Naive thymus-derived CD4-positive, alpha-beta T cell (primary cell): ENCODE results near the gene EVI5. TPM values are rescaled to one million over a fixed set of nuclear protein-coding genes. Genes with fewer than 3 reads are reported as not detected.
"Not testable (repeated sequence)": the region's sequence is repeated elsewhere in the genome, so short reads cannot be mapped to it uniquely, and the experiment has no call there.

Experiments used
- ATAC-seq: fragments of 150-1000 bp; cut with Tn5 transposase; 2 replicates; pipeline ENCODE4 v1.10.0; 2021; ENCODE audit warnings: mild to moderate bottlenecking, moderate library complexity
- CTCF ChIA-PET: fragments of 350-600 bp; sonication (Branson Sonifier 250); formaldehyde crosslinking; loops from one replicate; lab custom pipeline; 2021; ENCODE audit warnings: antibody characterized with exemption; lab: Charles Lee
- POLR2A ChIA-PET: fragments of 350-600 bp; sonication (Branson Sonifier 250); formaldehyde crosslinking; loops from one replicate; lab custom pipeline; 2021; ENCODE audit warnings: antibody characterized with exemption, inconsistent platforms; lab: Charles Lee
- DNase-seq, 9 donors: peaks; one replicate each; pipeline versions ENCODE4 v3.0.0 to v3.0.0-alpha.2; 2020 to 2022; ENCODE audit warnings: mixed read lengths in 1 of 9
- H3K27ac ChIP-seq: one replicate; pipeline ENCODE4 v1.7.0; 2013; ENCODE audit warnings: mild to moderate bottlenecking, low read depth, low read length, moderate library complexity
- H3K27me3 ChIP-seq, 2 donors: one replicate each; pipeline ENCODE4 v1.7.0; 2013; ENCODE audit warnings: low read length in 2 of 2, mild to moderate bottlenecking in 2 of 2, moderate library complexity in 2 of 2; ENCODE audit not compliant: control insufficient read depth in 2 of 2, insufficient read depth in 2 of 2
- H3K36me3 ChIP-seq, 3 experiments: 1 replicate in 2 of 3; 2 replicates in 1 of 3; pipeline ENCODE4 v1.7.0; 2013; ENCODE audit warnings: low read length in 3 of 3, mild to moderate bottlenecking in 3 of 3, moderate library complexity in 1 of 3; ENCODE audit not compliant: insufficient read depth in 3 of 3, control insufficient read depth in 2 of 3
- H3K4me1 ChIP-seq, 2 donors: one replicate each; pipeline ENCODE4 v1.7.0; 2013; ENCODE audit warnings: low read length in 2 of 2, mild to moderate bottlenecking in 2 of 2, moderate library complexity in 1 of 2; ENCODE audit not compliant: control insufficient read depth in 2 of 2, insufficient read depth in 2 of 2
- H3K4me3 ChIP-seq: 2 replicates; pipeline ENCODE4 v1.7.0; 2013; ENCODE audit warnings: mild to moderate bottlenecking, low read length
- H3K9me3 ChIP-seq, 3 experiments: 1 replicate in 2 of 3; 2 replicates in 1 of 3; pipeline ENCODE4 v1.7.0; 2013; ENCODE audit warnings: low read length in 3 of 3; ENCODE audit not compliant: control insufficient read depth in 2 of 3
- H3K27ac Mint-ChIP-seq, 9 donors: one replicate each; pipeline ENCODE4 v1.8.0; 2020 to 2022; ENCODE audit warnings: mixed read lengths in 9 of 9, mild to moderate bottlenecking in 8 of 9, moderate library complexity in 5 of 9, inconsistent platforms in 2 of 9
- H3K27me3 Mint-ChIP-seq, 5 donors: one replicate each; pipeline ENCODE4 v1.8.0; 2021 to 2022; ENCODE audit warnings: mixed read lengths in 5 of 5, mild to moderate bottlenecking in 1 of 5
- H3K36me3 Mint-ChIP-seq, 5 donors: one replicate each; pipeline ENCODE4 v1.8.0; 2020 to 2022; ENCODE audit warnings: mixed read lengths in 5 of 5, mild to moderate bottlenecking in 3 of 5, inconsistent platforms in 1 of 5
- H3K4me1 Mint-ChIP-seq, 7 donors: one replicate each; pipeline ENCODE4 v1.8.0; 2020 to 2022; ENCODE audit warnings: mixed read lengths in 7 of 7, mild to moderate bottlenecking in 3 of 7, inconsistent platforms in 1 of 7
- H3K4me3 Mint-ChIP-seq, 10 donors: one replicate each; pipeline ENCODE4 v1.8.0; 2020 to 2022; ENCODE audit warnings: mild to moderate bottlenecking in 10 of 10, mixed read lengths in 10 of 10, moderate library complexity in 6 of 10, inconsistent platforms in 2 of 10
- H3K9me3 Mint-ChIP-seq, 11 donors: one replicate each; pipeline ENCODE4 v1.8.0; 2020 to 2022; ENCODE audit warnings: mixed read lengths in 11 of 11, mild to moderate bottlenecking in 4 of 11, inconsistent platforms in 1 of 11, moderate library complexity in 1 of 11
- intact Hi-C, 2 donors: fragments of 100-400 bp; cut with micrococcal nuclease; formaldehyde crosslinking; loops; one replicate each; pipeline ENCODE4 v1.15.1; 2023
- polyA plus RNA-seq, 2 donors: library from polyadenylated mRNA; unstranded; fragments of 300-500 nt; fragmentation: Illumina TruSeq; gene quantifications; one replicate each; pipeline ENCODE4 v1.2.3, GENCODE V29; 2021
- total RNA-seq, 6 experiments: library from RNA in 5 of 6; stranded (reverse) in 5 of 6; gene quantifications; 1 replicate in 5 of 6; 2 replicates in 1 of 6; pipeline ENCODE4 v1.2.3 and lab custom pipeline; 2021 to 2026

The EVI5 gene
- total and polyA plus RNA-seq, 7 experiments from 2014 or later, result 0.20 to 12.3 (median 1.7) TPM

DNA sequence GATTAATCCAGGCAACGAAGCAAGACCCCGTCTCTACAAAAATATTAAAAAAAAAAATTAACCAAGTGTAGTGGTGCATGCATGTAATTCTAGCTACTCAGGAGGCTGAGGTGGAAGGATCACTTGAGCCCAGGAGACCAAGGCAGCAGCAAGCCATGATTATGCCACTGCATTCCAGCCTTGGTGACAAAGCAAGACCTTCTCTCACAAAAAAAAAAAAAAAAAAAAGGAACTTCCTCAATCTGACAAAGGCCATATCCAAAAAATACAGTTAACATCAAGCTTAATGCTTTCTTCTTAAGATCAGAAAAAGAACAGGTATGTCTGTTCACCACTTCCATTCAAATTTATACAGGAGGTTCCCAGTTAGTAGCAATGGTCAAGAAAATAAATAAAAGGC lies 54.4 kb downstream of the EVI5 start:
- Histone ChIP-seq H3K4me3 (no peak overlapping the region), H3K27ac (no peak overlapping the region), H3K4me1 (no peaks in the 10 kb centered on the region), H3K9me3 (no peaks in the 10 kb centered on the region), H3K36me3 (no peaks in the 10 kb centered on the region), H3K27me3 (no peaks in the 10 kb centered on the region)
- Mint-ChIP-seq H3K4me3 (no peak overlapping the region), H3K9me3 (no peaks in the 10 kb centered on the region), H3K4me1 (peaks cover 0 to 2% (median 0%) of the 10 kb centered on the region in 7 donors), H3K36me3 (peaks cover 0 to 19% (median 0%) of the 10 kb centered on the region in 5 donors), H3K27ac (no peak overlapping the region), H3K27me3 (peaks cover 0 to 10% (median 0%) of the 10 kb centered on the region in 5 donors)
- ATAC-seq (no peak), DNase-seq (no peak)
- CTCF ChIA-PET, result no interaction called here
- POLR2A ChIA-PET, result no interaction called here
- intact Hi-C loops, result no loop called here

DNA sequence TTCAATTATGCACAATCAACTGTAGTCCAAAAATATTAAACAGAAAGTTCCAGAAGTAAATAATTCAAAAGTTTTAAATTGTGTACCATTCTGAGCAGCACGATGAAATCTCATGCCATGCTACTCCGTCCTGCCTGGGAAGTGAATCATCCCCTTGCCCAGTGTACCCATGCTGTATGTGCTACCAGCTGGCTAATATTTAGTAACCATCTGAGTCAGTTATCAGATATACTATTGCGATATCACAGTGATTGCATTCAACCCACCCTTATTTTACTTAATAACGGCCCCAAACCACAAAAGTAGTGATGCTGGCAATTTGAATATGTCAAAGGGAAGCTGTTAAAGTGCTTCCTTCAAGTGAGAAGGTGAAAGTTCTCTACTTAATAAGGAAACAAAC lies 56.2 kb downstream of the EVI5 start:
- Mint-ChIP-seq H3K4me3 (no peak overlapping the region), H3K36me3 (peaks cover 0 to 19% (median 0%) of the 10 kb centered on the region in 5 donors), H3K9me3 (peaks cover 0 to 4% (median 0%) of the 10 kb centered on the region in 11 donors), H3K27me3 (peaks cover 0 to 12% (median 0%) of the 10 kb centered on the region in 5 donors), H3K4me1 (peaks cover 0 to 2% (median 0%) of the 10 kb centered on the region in 7 donors), H3K27ac (no peak overlapping the region)
- CTCF ChIA-PET, result no interaction called here
- Histone ChIP-seq H3K4me3 (no peak overlapping the region), H3K36me3 (no peaks in the 10 kb centered on the region), H3K27me3 (no peaks in the 10 kb centered on the region), H3K27ac (no peak overlapping the region), H3K9me3 (no peaks in the 10 kb centered on the region), H3K4me1 (no peaks in the 10 kb centered on the region)
- ATAC-seq (peak; percentile 78), DNase-seq (no peak)
- POLR2A ChIA-PET, result no interaction called here
- intact Hi-C loops, result no loop called here

DNA sequence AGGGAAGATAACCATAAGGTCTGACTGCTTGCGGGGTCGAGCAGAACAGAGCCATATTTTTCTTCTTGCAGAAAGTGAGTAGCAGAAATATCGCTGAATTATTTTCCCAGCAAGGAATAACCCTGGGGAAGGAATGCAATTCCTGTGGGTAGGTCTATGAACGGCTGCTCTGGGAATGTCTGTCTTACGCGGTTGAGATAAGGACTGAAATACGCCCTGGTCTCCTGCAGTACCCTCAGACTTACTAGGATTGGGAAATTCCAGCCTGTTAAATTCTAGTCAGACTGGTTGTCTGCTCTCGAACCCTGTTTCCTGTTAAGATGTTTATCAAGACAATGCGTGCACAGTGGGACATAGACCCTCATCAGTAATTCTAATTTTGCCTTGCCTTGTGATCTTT lies 61.2 kb downstream of the EVI5 start:
- Mint-ChIP-seq H3K27me3 (peaks cover 0 to 24% (median 0%) of the 10 kb centered on the region in 5 donors), H3K9me3 (peaks cover 0 to 18% (median 5%) of the 10 kb centered on the region in 11 donors), H3K36me3 (peaks cover 0 to 13% (median 0%) of the 10 kb centered on the region in 5 donors)
- H3K9me3 ChIP-seq, H3K4me1 Mint-ChIP-seq, POLR2A ChIA-PET, ATAC-seq, CTCF ChIA-PET, intact Hi-C loops, DNase-seq, H3K4me3 Mint-ChIP-seq, H3K27me3 ChIP-seq, H3K27ac ChIP-seq, H3K27ac Mint-ChIP-seq, H3K36me3 ChIP-seq, H3K4me3 ChIP-seq, H3K4me1 ChIP-seq: not testable (repeated sequence)

DNA sequence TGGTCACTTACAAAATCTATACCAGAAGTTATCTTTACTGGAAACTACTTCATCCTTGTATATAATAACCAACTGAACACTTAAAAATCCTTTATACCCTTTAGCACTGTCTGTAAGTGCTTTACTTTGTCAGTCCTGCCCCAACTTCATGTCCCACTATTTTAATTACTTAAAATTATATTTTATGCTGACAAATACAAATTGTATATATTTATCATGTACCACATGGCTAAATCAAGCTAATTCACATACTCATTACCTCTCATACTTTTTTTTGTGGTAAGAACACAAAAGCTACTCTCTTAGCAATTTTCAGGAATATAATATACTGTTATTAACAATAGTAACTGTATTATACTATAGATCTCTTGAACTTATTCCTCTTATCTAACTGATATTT lies 63.0 kb downstream of the EVI5 start:
- Mint-ChIP-seq H3K27ac (no peak overlapping the region), H3K9me3 (peaks cover 0 to 18% (median 7%) of the 10 kb centered on the region in 11 donors), H3K4me1 (no peaks in the 10 kb centered on the region), H3K36me3 (peaks cover 0 to 19% (median 3%) of the 10 kb centered on the region in 5 donors), H3K4me3 (no peak overlapping the region), H3K27me3 (peaks cover 0 to 37% (median 4%) of the 10 kb centered on the region in 5 donors)
- H3K9me3 ChIP-seq, result no peaks in the 10 kb centered on the region
- no peak overlapping the region for H3K27ac ChIP-seq
- no peaks in the 10 kb centered on the region for H3K27me3 ChIP-seq
- H3K4me1 ChIP-seq, result no peaks in the 10 kb centered on the region
- ChIA-PET POLR2A (no interaction called here), CTCF (no interaction called here)
- DNase-seq, result no peak
- intact Hi-C loops, result no loop called here
- no peaks in the 10 kb centered on the region for H3K36me3 ChIP-seq
- ATAC-seq, result no peak
- no peak overlapping the region for H3K4me3 ChIP-seq

GRCh38 chr1:92721157-92721556 lies 63.8 kb downstream of the EVI5 start:
- Mint-ChIP-seq H3K27me3 (peaks cover 0 to 37% (median 4%) of the 10 kb centered on the region in 5 donors), H3K9me3 (peaks cover 0 to 18% (median 7%) of the 10 kb centered on the region in 11 donors), H3K36me3 (peaks cover 0 to 22% (median 3%) of the 10 kb centered on the region in 5 donors)
- H3K9me3 ChIP-seq, H3K27ac Mint-ChIP-seq, H3K36me3 ChIP-seq, H3K4me1 Mint-ChIP-seq, CTCF ChIA-PET, POLR2A ChIA-PET, DNase-seq, intact Hi-C loops, H3K27ac ChIP-seq, H3K4me3 ChIP-seq, H3K27me3 ChIP-seq, H3K4me3 Mint-ChIP-seq, H3K4me1 ChIP-seq, ATAC-seq: not testable (repeated sequence)

- H3K27me3 ChIP-seq, H3K36me3 ChIP-seq, H3K4me1 ChIP-seq, CTCF ChIA-PET, POLR2A ChIA-PET, H3K4me3 ChIP-seq, H3K27ac Mint-ChIP-seq, intact Hi-C loops, H3K4me3 Mint-ChIP-seq, H3K27ac ChIP-seq, H3K9me3 ChIP-seq, ATAC-seq, DNase-seq, H3K4me1 Mint-ChIP-seq: not testable (repeated sequence)
- Mint-ChIP-seq H3K9me3 (peaks cover 0 to 14% (median 6%) of the 10 kb centered on the region in 11 donors), H3K27me3 (peaks cover 0 to 35% (median 5%) of the 10 kb centered on the region in 5 donors), H3K36me3 (peaks cover 0 to 15% (median 0%) of the 10 kb centered on the region in 5 donors)
Observed at GRCh38 chr1:92715476-92715951, 69.4 kb downstream of the EVI5 start.

GRCh38 chr1:92713939-92714338 lies 71.0 kb downstream of the EVI5 start:
- H3K4me1 ChIP-seq, result no peaks in the 10 kb centered on the region

More at GRCh38 chr1:92713939-92714338, 71.0 kb downstream of the EVI5 start:
- Mint-ChIP-seq H3K4me1 (no peaks in the 10 kb centered on the region), H3K9me3 (peaks cover 0 to 6% (median 1%) of the 10 kb centered on the region in 11 donors), H3K36me3 (peaks cover 0 to 11% (median 0%) of the 10 kb centered on the region in 5 donors), H3K27me3 (peaks cover 0 to 26% (median 5%) of the 10 kb centered on the region in 5 donors), H3K4me3 (no peak overlapping the region), H3K27ac (no peak overlapping the region)
- Histone ChIP-seq H3K36me3 (no peaks in the 10 kb centered on the region), H3K9me3 (no peaks in the 10 kb centered on the region), H3K4me3 (no peak overlapping the region), H3K27me3 (no peaks in the 10 kb centered on the region), H3K27ac (no peak overlapping the region)
- CTCF ChIA-PET, result no interaction called here
- intact Hi-C loops, result no loop called here
- ATAC-seq (no peak), DNase-seq (no peak)
- POLR2A ChIA-PET, result no interaction called here
